COLO668 (cell line): ENCODE data around the gene S100A2.

ENCODE experiments used
- DNase-seq: peaks from one replicate; lab custom pipeline; 2025; ENCODE audit not compliant: unreplicated experiment; lab: John Stamatoyannopoulos, UW

S100A2 gene

DNA sequence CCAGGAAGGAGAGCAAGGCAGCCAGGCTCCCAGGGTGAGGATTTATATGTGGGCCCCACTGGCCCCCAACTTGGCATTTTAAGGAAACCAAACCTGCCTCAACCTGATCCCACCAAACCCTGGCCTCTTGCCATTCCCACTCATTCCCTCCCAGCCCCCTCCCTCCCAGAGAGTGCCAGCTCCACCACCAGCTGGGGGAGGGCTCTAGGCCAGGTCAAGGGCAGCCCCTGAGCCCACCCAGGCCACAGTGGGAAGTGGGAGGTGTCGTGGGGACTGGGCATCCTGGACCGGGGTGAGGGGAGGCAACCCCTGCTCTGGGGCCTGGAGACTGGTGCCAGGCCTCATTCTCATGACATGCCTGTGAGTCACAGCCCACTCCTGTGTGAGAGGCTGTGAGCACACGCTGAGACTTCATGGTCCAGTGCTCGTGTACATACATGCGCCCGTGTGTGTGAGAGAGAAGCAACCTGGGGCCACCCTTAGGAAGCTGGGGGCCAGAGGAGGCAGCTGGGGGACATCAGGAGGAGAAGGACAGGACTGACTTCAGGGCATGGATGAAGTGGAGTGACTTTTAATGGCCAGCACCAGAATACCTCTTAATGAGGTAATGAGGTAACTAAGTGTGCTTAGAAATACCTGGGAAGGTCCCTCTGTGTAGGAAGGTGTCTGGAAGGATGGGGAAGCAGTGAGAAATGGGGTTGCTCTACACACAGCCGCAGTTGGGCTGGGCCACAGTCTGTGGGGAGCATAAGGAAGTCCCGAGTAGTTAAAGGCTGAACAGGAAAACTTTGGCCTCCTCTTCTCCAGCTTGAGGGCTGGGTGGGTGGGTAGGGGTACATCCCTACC lies at the start of gene S100A2:
Gene S100A2, minus strand, starts transcription at position 316 of the 846 bp plus-strand sequence. CDS start 1,967 bp downstream, outside the sequence.
- DNase-seq = peak; percentile 91

DNA sequence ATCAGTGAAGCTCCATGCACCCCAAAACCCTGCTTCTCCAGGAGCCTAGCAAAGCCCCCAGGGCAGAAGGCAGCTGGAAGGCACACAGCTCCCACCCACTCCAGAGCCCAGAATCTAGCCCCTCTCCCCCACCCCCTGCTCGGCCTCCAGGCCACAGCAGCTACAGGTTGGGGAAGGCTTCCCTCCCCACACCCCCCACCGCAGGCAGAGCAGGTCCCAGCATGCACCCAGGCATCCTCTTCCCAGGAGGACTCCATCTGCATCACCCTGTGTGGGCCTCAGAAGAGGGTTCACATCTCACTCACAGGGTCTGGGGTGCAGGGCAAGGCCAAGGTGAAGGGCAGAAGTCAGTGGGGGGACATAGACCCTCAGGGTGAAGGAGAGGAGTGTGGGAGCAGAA lies 49.8 kb upstream of the S100A2 start:
- no peak for DNase-seq

DNA sequence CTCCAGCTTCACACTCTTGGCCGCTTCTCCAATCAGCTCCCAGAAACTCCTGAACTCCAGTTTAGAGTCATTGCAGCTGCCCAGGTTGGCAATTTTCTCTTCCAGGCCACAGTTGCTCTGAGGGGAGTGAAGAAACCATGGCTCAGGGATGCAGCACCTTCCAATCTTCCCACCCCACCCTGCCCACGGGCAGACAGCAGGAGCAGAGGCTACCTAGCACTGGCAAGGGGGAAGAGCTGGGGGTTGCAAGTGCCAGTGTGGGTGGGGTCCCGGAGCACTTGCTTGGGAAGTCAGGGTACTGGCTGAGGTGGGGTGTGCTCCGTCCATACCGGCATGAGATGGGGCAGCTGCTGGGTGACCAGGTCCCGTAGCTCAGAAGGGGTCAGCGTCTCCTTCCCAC lies 49.3 kb upstream of the S100A2 start:
- no peak for DNase-seq

DNA sequence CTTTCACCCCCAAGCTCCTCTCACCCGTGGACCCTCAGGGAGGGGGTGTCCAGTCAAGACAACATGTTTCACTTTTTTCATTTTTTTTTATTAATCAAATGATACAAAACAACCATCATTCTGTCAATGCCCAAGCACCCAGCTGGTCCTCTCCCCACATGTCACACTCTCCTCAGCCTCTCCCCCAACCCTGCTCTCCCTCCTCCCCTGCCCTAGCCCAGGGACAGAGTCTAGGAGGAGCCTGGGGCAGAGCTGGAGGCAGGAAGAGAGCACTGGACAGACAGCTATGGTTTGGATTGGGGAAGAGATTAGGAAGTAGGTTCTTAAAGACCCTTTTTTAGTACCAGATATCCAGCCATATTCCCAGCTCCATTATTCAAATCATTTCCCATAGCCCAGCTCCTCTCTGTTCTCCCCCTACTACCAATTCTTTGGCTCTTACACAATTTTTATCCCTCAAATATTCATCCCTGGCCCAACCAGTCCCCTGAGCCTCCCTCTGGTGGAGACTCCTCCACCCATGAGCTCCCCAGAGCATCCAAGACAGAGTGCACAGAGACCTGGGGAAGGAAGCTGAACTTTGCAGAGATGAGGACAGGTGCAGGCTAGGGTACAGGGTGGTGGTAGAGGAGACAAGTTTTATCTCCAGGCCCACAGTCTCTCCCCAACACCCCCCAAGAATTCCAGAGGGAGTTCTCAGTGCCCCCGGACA lies 48.7 kb upstream of the S100A2 start:
- no peak for DNase-seq

DNA sequence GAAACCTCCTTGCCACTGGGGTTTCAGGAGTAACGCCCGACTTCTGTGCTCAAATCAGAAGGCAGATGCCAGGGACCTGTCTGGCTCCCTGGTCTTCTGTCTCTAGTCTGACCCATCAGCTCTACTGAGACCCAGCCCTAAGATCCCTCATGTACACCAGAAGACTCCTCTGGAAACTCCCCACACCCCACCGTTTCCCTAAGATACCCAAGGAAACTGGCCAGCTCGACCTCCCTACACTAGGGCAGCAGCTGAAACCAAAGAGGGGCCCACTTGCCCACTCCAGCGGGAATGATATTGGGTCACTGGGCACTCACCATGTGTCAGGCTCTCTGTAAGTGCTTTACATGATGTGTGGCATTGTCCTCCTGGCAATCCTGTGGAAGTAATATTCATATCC lies 47.8 kb upstream of the S100A2 start:
- DNase-seq = no peak

DNA sequence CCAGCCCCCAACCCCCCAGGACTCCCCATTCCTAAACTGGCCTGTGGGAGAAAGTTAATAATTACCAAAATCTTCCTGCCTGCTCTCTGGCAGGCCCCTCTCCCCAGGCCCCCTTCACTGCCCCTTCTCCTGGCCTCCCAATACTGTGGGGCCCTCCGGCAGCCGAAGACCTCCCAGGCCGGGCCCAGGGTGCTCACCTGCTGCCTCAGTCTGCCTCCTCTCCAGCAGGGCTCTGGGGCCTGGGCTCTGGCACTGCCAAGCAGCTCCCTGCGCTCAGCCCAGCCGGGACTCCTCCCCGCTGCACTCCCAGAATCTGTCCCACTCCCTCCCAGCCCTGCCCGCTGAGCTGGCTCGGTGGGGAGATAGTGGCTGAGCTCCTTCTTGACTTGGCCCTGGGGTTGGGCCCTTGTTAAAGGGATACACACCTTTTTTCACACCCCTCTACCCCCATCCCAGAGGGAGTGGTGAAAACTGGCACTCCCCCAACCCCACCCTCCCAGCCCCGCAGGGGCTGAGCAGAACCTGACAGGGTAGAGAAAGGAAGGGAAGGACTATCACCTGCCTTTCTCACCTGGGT lies 47.2 kb upstream of the S100A2 start, which contains the start of gene S100A16:
Gene S100A16, minus strand, starts transcription at position 383 of the 577 bp plus-strand sequence. CDS start 4,986 bp downstream, outside the sequence.
- DNase-seq = no peak

DNA sequence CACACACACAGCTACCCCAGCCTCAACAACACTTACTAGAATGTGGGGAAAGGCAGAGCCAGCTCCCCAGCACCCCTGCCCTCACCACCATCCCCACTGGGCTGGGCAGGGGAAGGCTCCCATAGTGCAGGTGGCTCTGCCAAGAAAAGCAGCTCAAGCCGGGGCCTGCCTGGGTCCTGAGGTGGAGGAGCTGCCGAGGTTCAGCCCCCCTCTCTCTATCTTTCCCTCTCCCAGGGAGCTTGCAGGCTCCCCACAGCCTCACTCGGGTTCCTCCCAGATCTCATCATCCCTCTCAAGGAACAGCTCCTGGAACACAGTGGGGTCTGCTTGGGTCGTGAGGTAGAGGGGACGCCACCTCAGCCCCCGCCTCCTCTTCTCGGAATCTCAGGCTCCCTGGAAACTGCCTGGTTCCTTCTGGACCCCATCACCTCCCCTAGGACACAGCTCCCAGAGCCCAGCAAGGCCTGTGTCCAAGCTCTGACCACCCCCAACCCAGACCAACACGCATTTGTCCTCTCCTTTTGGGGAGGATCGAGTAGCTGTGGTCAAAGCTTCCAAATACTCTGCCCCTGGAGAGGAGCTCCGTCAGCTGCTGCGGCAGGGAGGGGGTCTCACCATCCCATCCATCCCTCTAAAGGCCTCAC lies 46.6 kb upstream of the S100A2 start:
- DNase-seq = no peak

DNA sequence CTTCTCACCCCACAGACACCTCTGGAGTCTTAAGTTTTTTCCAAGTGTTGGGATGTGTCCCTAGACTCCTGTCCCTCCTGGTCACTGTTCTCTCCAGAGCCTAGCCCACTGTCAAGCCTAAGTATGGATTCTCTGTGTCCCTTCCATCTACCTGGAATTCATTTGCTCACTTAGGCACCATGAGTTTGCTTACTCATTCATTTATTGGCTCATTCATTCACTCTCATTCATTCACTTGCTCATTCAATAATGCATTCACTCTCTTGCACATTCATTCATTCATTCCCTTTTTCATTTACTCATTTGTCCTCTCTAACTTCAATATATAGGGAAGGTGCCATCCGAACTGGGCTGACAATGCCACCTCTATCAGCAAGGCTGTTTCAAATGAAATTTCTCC lies 45.7 kb upstream of the S100A2 start:
- DNase-seq = no peak

DNA sequence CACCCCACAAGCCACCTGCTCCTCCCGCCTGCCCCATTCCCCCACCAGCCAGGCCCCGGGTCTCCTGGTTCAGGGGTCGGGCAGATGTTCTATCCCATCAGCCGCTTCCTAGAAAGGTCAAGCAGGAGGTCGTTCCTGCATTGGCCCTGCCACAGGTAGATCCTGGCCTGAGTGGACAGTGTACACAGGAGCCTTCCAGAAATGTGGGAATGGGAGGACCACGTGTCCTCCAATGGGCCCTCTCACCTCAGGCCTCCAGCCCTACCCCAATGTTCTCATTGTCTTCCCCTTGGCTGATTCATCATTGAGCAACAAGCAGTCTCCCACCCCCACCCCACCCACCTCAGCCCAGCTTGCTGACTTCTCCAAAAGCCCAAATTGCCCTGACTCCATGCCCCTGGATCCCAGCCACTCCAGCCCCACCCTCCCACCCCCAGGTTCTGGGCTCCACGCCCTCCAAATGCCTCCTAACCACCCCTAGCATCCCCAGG lies 45.2 kb upstream of the S100A2 start:
- no peak for DNase-seq

DNA sequence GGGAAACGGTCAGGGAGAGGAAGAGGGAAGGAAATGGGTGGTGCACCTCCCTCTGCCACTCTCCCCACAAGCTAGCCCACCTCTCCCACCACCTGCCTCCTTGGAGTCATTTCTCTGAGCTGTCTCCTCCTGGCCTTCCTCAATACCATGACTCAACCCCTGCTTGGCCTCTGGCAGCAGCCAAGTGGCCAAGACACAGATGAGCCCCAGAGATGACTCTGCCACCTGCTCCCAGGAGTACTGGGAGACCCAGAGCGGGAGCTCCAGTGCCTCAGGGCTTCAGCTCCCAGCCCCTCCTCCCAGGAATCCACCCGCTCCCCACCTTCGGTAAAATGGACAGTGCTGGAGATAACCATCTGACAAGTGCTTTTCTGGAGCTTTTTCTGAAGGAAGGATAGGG lies 44.7 kb upstream of the S100A2 start:
- DNase-seq = no peak

DNA sequence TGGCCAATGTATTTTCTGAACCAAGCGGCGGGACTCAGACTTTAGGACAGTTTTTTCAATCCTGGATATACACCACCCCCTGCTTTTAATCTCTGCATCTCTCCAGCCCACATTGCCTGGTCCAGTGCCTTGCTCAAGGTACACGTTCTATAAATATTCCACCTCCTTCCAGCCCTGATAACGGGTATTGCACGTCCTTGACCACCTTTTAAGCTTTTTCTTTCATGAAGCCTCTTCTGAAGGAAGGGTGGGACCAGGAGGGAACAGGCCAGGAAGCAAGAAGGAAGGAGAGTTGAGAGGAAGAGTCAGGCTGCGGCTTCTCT lies 43.9 kb upstream of the S100A2 start:
- DNase-seq = no peak

DNA sequence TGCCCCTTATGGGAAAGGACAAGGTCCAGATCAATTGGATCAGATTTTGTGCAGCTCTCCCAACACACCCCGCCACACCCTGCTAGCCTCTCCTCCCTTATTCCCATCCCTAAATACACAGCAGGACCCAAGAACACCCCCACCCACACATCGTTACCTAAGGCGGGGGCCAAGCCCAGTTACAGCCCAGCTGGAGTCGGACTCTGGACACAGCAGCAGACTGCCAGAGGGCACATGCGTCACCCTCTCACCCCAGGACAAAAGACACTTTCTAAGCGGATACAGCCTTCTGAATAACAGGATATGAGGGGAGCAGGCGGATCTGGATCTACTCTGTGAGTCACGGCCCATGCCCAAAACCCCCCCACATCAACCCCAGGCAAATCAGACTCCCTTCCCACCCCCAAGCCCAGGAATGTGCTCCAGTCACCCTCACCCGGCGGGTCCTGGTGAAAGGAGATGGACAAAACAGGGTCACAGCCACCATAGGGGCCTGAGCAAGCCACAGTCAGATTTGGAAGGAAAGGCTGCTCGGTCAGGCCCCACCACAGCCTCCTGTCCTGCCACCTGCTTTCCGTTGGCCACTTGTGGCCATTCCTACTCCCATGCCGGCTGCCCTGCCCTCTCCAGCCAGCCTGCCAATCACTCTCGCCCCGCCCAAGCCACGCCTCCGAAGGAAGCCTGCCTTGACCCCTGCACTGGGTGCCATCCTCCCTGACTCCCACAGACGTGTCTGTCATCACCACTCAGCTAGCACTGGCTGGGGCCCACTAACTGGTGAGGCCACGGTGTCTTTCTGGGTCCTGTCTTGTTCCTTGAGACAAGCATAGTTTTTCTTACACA lies 43.3 kb upstream of the S100A2 start:
- peak; percentile 65 for DNase-seq

DNA sequence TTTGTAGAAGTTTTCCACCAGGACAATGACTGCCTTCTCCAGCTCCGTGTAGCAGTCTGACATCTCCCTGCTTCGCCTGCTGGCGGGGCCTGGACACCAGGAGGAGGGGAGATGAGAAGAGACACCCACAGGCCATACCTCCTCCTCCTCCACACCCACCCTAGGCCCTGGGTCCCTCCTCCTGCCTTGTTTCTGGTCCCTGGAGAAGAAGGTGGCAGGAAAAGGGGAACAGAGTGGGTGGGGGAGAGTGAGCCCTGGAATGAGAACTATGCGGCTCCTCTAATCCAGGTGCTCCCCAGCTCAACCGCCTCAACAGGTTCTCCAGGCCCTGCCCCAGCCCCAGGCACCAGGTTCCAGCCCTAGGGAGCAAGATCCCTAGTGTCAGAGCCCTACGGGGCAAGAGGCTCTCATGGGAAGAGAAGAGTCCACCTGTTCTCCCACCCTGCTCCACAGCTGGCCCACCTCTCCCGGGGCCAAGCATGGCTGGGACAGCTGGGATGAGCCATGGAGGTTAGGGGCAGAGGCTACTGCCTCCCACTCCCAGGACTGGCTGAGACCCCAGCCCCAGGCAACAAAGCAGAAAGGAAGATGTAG lies 42.5 kb upstream of the S100A2 start:
- DNase-seq = no peak

DNA sequence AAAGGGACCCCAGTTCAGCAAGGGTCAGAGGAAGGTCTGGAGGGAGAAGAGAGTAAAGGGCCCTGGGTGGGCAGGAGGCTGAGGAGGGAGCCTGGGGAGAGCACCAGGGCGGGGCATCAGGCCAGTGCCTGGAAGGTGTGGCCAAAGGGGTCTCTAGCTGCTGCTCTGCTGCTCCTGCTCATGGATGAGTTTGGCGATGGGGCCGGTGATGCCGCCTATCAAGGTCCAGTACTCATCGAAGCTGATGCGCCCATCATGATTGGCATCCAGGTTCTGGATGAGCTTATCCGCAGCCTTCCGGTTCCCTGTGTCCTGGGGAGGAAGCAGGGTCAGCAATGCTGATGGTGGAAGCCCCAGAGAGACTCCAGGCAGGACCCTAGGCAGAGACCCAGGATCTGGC lies 41.7 kb upstream of the S100A2 start:
- no peak for DNase-seq

DNA sequence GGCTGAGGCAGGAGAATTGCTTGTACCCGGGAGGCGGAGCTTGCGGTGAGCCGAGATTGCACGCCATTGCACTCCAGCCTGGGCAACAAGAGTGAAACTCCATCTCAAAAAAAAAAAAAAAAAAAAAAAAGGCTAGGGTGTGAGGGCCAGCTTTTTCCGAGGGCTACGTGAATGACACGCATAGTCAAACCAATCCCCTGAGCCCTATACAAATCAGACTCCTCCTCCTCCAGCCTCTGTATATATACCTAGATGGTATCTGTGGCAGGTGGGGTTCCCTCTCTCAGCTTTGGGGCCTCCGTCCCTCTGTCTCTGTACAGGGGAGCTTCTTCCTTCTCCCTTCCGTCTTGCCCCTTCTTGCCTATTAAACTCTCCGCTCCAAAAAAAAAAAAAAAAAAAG lies 40.5 kb upstream of the S100A2 start:
- no peak for DNase-seq

DNA sequence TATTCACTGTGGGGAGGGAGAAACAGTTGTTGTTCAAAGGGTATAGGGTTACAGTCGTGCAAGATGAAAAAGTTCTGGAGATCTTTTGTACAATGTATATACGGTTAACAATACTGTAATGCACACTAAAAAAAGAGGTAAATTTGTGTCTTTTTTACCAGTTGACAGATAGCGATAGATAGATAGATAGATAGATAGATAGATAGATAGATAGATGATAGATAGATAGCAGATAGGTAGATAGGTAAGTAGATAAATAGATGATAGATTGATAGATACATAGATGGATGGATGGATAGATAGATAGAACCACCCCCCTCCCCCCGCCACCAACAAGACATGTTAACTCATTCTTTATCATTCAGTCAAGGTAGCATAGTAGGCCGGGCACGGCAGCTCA lies 37.1 kb upstream of the S100A2 start:
- no peak for DNase-seq

DNA sequence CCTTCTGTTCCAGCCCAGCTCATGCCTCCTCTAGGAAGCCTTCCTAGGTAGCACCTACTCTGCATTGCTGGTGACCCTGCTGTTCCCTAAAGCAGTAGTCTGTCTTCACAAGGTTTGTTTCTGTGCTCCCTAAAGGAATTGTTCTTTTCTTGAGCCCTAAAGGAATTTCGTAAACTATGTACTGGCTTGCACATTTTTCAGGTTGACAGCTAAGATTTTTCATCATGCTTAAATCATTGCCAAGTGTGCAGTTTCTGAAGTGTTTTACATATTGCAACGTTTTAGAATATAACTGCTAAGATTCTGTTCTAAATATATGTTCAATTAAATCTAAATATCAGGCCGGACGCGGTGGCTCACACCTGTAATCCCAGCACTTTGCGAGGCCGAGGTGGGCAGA lies 34.2 kb upstream of the S100A2 start:
- no peak for DNase-seq

DNA sequence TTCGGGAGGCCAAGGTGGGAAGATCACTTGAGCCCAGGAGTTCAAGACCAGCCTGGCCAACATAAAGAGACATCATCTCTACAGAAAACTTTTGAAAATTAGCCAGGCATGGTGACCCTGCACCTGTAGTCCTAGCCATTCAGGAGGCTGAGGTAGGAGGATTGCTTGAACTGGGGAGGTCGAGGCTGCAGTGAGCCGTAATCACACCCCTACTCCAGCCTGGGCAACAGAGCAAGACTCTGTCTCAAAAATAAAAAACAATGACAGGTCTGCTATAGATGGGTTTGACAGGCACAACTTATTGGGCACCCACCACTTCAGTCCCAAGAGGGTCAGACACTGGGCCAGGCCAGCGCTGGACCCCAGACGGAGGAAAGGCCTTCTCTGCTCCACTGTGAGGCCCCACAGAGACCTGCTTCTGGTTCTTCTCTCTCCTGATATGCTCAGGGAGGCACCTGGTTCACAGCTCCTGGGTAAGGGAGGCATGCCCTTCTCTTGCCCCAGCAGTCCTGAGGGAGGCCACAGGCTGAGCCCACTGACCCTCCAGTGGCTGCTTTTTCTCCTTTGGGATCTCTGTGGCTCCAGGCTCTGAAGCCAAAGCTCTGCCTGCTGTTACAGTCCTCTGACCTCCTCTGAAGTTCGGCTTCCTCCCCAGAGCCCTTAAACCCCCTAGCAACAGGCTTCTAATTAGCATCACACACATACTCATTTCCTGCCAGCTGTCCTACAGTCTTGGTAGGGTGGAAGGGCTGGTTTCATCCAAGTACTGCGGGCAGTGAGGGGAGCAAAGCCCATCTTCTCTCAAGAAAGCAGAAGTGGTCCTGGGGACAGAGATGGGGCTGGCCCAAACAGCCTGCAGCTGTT lies 32.9 kb upstream of the S100A2 start:
- DNase-seq = peak; percentile 23

DNA sequence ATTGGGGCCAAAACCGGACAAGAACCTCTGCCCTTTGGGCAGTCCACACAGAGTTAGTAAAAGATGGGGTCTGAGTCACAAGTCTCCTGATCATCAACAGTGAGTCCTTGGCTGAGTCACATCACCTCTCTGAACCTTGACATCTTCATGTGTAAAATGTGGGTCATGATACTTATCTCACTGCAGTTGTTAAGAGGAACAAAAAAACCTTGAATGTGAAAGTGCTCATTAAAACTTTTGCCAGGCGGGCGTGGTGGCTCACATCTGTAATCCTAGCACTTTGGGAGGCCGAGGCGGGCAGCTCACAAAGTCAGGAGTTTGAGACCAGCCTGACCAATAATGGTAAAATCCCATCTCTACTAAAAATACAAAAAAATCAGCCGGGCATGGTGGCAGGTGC lies 31.6 kb upstream of the S100A2 start:
- no peak for DNase-seq
